ENCODE results near the gene KCNK10.

Gene KCNK10

GRCh38 chr14:88296351-88296750 lies 26.7 kb downstream of the KCNK10 start:
- CTCF ChIA-PET = no interaction called here
- H3K27ac ChIP-seq (ENCODE audit: extremely low read depth, low read depth, low read length) = no peak overlapping the region
- no peaks in the 10 kb centered on the region for H3K9me3 ChIP-seq (ENCODE audit: control insufficient read depth, insufficient read depth, low read depth, low read length)
- no peaks in the 10 kb centered on the region for H3K4me1 ChIP-seq (ENCODE audit: control insufficient read depth, insufficient read depth, low read length)
- POLR2A ChIA-PET = no interaction called here
- no peak for TF ChIP-seq ZNF404 (tag by site-specific recombination; IDR thresholded peaks at IDR 0.05)
- no peak for TF ChIP-seq ZBTB11 (tag by site-specific recombination; conservative IDR thresholded peaks at IDR 0.05; ENCODE audit: low read depth)
- no peak for TF ChIP-seq ZNF423 (tag by site-specific recombination; IDR thresholded peaks at IDR 0.05)
- no peak for TF ChIP-seq TRIM28 (IDR thresholded peaks at IDR 0.05; ENCODE audit: borderline replicate concordance, low read length)
- TF ChIP-seq GLIS2 (tag by site-specific recombination; IDR thresholded peaks at IDR 0.05) = no peak
- no peak for TF ChIP-seq OVOL3 (tag by site-specific recombination; IDR thresholded peaks at IDR 0.05)
- TF ChIP-seq SCRT1 (tag by site-specific recombination; IDR thresholded peaks at IDR 0.05; ENCODE audit: borderline replicate concordance) = no peak
- TF ChIP-seq ZNF132 (tag by site-specific recombination; IDR thresholded peaks at IDR 0.05; ENCODE audit: borderline replicate concordance) = no peak
- no peak for TF ChIP-seq GLI4 (tag by site-specific recombination; IDR thresholded peaks at IDR 0.05)
- TF ChIP-seq ZSCAN16 (tag by site-specific recombination; IDR thresholded peaks at IDR 0.05) = no peak
- no peak for TF ChIP-seq ZNF654 (tag by site-specific recombination; IDR thresholded peaks at IDR 0.05; ENCODE audit: low read depth)
- TF ChIP-seq ZNF670 (tag by site-specific recombination; IDR thresholded peaks at IDR 0.05; ENCODE audit: low read depth) = no peak
- TF ChIP-seq ZNF571 (tag by site-specific recombination; IDR thresholded peaks at IDR 0.05) = no peak
- no peak for TF ChIP-seq ZNF426 (tag by site-specific recombination; IDR thresholded peaks at IDR 0.05)
- no peak for TF ChIP-seq ZNF121 (tag by site-specific recombination; IDR thresholded peaks at IDR 0.05)
- no peak for TF ChIP-seq MZF1 (tag by site-specific recombination; IDR thresholded peaks at IDR 0.05; ENCODE audit: borderline replicate concordance)
- TF ChIP-seq ZFP41 (tag by site-specific recombination; IDR thresholded peaks at IDR 0.05; ENCODE audit: borderline replicate concordance) = no peak
- H3K4me3 ChIP-seq (ENCODE audit: low read depth, low read length) = no peak overlapping the region
- no peaks in the 10 kb centered on the region for H3K36me3 ChIP-seq (ENCODE audit: control insufficient read depth in 2 of 2, insufficient read depth in 1 of 2, low read length in 2 of 2)

GRCh38 chr14:88289996-88290395 lies 33.1 kb downstream of the KCNK10 start:
- Histone ChIP-seq H3K27ac (ENCODE audit: extremely low read depth, low read depth, low read length) (no peak overlapping the region), H3K4me1 (ENCODE audit: control insufficient read depth, insufficient read depth, low read length) (no peaks in the 10 kb centered on the region), H3K9me3 (ENCODE audit: control insufficient read depth, insufficient read depth, low read depth, low read length) (no peaks in the 10 kb centered on the region), H3K4me3 (ENCODE audit: low read depth, low read length) (no peak overlapping the region), H3K36me3 (ENCODE audit: control insufficient read depth in 2 of 2, insufficient read depth in 1 of 2, low read length in 2 of 2) (no peaks in the 10 kb centered on the region)
- ChIA-PET CTCF (no interaction called here), POLR2A (no interaction called here)
- TF ChIP-seq ZFP37 (tag by site-specific recombination; IDR thresholded peaks at IDR 0.05) (no peak), ZNF555 (tag by site-specific recombination; conservative IDR thresholded peaks at IDR 0.05) (no peak), ZNF621 (tag by site-specific recombination; IDR thresholded peaks at IDR 0.05) (no peak), ZFP69B (tag by site-specific recombination; IDR thresholded peaks at IDR 0.05) (no peak), ZBTB6 (tag by site-specific recombination; IDR thresholded peaks at IDR 0.05) (no peak), REST (tag by site-specific recombination; IDR thresholded peaks at IDR 0.05) (no peak), ZNF664 (tag by site-specific recombination; IDR thresholded peaks at IDR 0.05) (no peak), ZEB2 (tag by site-specific recombination; IDR thresholded peaks at IDR 0.05) (no peak), ZNF146 (tag by site-specific recombination; IDR thresholded peaks at IDR 0.05) (no peak), PRDM10 (tag by site-specific recombination; IDR thresholded peaks at IDR 0.05) (no peak)

Measured in HEK293 (cell line).